B cell (primary cell): Measurements from ENCODE around the gene TBX21.

ENCODE experiments used
- CTCF ChIP-seq: fragments of 200-600 bp; IDR thresholded peaks from one replicate; pipeline ENCODE4 v1.8.0; 2022; ENCODE audit warnings: antibody characterized with exemption, mild to moderate bottlenecking
- EZH2 ChIP-seq: IDR thresholded peaks from 2 replicates; pipeline ENCODE4 v1.6.1; 2012; ENCODE audit warnings: borderline replicate concordance, low read depth, mild to moderate bottlenecking, moderate library complexity, low read length; ENCODE audit not compliant: insufficient read depth, poor library complexity, severe bottlenecking

GRCh38 chr17:47725446-47726111, 7.5 kb upstream of the TBX21 start:
- no peak for TF ChIP-seq CTCF
- TF ChIP-seq EZH2: no peak
